GM21360 (cell line): Measurements from ENCODE around the gene SPNS1.
A peak's percentile ranks its signal among the peaks of the same experiment; 100 is the strongest.

Experiments
- ATAC-seq: cut with Tn5 transposase; IDR thresholded peaks from one replicate; pipeline ENCODE4 v1.9.1; 2021; ENCODE audit warnings: mild to moderate bottlenecking, moderate library complexity; ENCODE audit not compliant: unreplicated experiment

Gene SPNS1

GRCh38 chr16:29028457-29029167 is 54.0 kb downstream of the SPNS1 start:
- no peak for ATAC-seq

GRCh38 chr16:29029168-29029994 is 54.8 kb downstream of the SPNS1 start:
- ATAC-seq, result peak; percentile 55

GRCh38 chr16:29030086-29030840 is 55.7 kb downstream of the SPNS1 start:
- ATAC-seq, result no peak
